ENCODE data around the gene CFAP74.

GRCh38 chr1:1881727-1882126 is 121.9 kb downstream of the CFAP74 start:
- no peak for TF ChIP-seq POLR2A (IDR thresholded peaks at IDR 0.05)
- no peak for TF ChIP-seq CTCF (IDR thresholded peaks at IDR 0.05)
